ENCODE results near the gene TXNRD1.

- TF ChIP-seq PPARA (CRISPR knock-in tag; IDR thresholded peaks at IDR 0.05; ENCODE audit: borderline replicate concordance) (no peak), POU6F1 (CRISPR knock-in tag; IDR thresholded peaks at IDR 0.05; ENCODE audit: borderline replicate concordance, low read depth) (no peak), ZNF8 (CRISPR knock-in tag; IDR thresholded peaks at IDR 0.05) (no peak), PATZ1 (CRISPR knock-in tag; IDR thresholded peaks at IDR 0.05; ENCODE audit: borderline replicate concordance) (no peak), CREB5 (CRISPR knock-in tag; IDR thresholded peaks at IDR 0.05; ENCODE audit: low read depth) (no peak), CSRNP3 (CRISPR knock-in tag; IDR thresholded peaks at IDR 0.05) (no peak), BACH2 (CRISPR knock-in tag; IDR thresholded peaks at IDR 0.05; ENCODE audit: borderline replicate concordance) (no peak), ESRRG (CRISPR knock-in tag; IDR thresholded peaks at IDR 0.05) (no peak), ZNF70 (CRISPR knock-in tag; IDR thresholded peaks at IDR 0.05) (no peak), ZFP3 (CRISPR knock-in tag; IDR thresholded peaks at IDR 0.05) (no peak), ZFP30 (CRISPR knock-in tag; IDR thresholded peaks at IDR 0.05) (no peak), ARNTL (CRISPR knock-in tag; IDR thresholded peaks at IDR 0.05; ENCODE audit: borderline replicate concordance, low read depth) (no peak), TSHZ2 (CRISPR knock-in tag; IDR thresholded peaks at IDR 0.05) (no peak)
Observed at GRCh38 chr12:104381341-104381730, 165.8 kb downstream of the TXNRD1 start.

All from SK-N-SH treated with all-trans-retinoic acid at 6 μM for 48 hours (cell line).